ENCODE measurements around the gene CTXN1.

DNA sequence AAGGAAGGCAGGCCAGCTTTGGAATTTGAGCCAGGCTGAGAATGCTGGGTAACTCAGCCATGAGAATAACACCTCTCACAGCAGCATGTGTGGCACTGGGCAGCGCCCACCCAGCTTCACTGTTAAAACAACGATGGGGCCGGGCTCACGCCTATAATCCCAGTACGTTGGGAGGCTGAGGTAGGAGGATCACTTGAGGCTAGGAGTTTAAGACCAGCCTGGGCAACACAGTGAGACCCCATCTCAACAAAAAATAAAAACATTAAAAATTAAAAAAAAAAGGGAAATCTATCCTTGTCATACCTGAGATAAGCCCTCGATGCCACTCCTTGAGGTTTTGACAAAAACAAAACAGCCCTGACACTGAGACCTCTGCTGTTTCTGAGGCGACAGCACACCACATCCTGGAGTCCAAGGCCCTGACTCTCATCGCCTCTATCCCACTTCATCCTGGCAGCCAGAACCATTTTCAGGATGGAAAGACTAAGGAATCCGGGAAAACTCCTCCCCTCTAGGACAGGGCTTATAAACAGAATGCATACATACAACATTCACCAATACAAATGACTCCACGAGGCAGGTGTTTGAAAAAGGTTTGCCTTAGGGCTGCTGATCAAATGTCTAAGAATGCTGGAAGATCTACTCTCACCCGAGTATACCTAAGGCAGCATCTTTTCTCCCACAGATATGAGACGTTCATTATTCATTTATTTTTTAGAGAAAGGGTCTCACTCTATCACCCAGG is 40.2 kb upstream of the CTXN1 start:
- TF ChIP-seq POLR2A (IDR thresholded peaks at IDR 0.05): no peak
- no peak for TF ChIP-seq CTCF (IDR thresholded peaks at IDR 0.05)
- TF ChIP-seq POLR2AphosphoS5 (IDR thresholded peaks at IDR 0.05): no peak

Measured in transverse colon (tissue), 4 donors.